ENCODE results near the gene TBC1D2B.

Gene TBC1D2B

GRCh38 chr15:78052001-78052401 is 25.5 kb downstream of the TBC1D2B start:
- TF ChIP-seq, protein P1, sequence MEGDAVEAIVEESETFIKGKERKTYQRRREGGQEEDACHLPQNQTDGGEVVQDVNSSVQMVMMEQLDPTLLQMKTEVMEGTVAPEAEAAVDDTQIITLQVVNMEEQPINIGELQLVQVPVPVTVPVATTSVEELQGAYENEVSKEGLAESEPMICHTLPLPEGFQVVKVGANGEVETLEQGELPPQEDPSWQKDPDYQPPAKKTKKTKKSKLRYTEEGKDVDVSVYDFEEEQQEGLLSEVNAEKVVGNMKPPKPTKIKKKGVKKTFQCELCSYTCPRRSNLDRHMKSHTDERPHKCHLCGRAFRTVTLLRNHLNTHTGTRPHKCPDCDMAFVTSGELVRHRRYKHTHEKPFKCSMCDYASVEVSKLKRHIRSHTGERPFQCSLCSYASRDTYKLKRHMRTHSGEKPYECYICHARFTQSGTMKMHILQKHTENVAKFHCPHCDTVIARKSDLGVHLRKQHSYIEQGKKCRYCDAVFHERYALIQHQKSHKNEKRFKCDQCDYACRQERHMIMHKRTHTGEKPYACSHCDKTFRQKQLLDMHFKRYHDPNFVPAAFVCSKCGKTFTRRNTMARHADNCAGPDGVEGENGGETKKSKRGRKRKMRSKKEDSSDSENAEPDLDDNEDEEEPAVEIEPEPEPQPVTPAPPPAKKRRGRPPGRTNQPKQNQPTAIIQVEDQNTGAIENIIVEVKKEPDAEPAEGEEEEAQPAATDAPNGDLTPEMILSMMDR (IDR thresholded peaks at IDR 0.05; ENCODE audit: borderline replicate concordance, insufficient read depth, low read depth, low read length), result no peak
- H3K4me3 ChIP-seq (ENCODE audit: low read depth, low read length), result no peak overlapping the region

GRCh38 chr15:78051596-78051995 is 25.9 kb downstream of the TBC1D2B start:
- TF ChIP-seq, protein P1 (IDR thresholded peaks at IDR 0.05; ENCODE audit: borderline replicate concordance, insufficient read depth, low read depth, low read length), result no peak
- no peak overlapping the region for H3K4me3 ChIP-seq (ENCODE audit: low read depth, low read length)

DNA sequence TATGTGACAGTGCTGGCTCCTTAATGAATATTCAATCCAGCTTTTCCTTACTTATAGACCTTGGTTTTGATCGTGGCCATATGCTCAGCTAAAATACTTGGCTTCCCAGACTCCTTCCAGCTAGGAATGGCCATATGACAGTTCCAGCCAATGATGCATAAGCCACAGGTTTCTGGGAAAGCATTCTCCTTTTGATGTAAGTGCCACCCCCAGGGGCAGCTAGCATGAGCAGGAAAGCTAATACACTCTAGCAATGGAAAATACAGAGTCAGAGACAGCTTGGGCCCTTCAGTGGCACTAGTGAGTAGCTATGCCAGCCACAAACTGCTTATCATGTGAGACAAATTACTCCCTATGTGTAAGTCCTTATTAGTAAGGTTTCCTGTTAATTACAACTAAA is 26.7 kb downstream of the TBC1D2B start:
- no peak overlapping the region for H3K4me3 ChIP-seq (ENCODE audit: low read depth, low read length)
- TF ChIP-seq, protein P1 (IDR thresholded peaks at IDR 0.05; ENCODE audit: borderline replicate concordance, insufficient read depth, low read depth, low read length), result no peak

DNA sequence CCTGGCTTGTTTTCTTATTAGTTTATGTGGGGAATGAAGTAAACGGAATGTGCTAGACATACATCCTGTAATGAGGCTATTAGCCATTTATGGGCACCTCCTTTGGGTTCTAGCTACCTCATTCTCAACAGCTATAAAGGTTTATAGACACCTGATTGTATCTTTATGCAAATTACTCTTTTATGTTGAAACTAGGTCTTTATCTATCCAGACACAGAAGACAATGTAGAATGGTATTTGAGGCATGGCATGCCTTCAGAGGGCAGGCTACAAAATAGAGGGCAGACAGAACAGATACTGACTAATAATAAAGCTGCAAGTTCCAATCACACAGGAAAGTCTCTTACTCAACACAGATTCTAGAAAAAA is 27.1 kb downstream of the TBC1D2B start:
- TF ChIP-seq, protein P1 (IDR thresholded peaks at IDR 0.05; ENCODE audit: borderline replicate concordance, insufficient read depth, low read depth, low read length), result no peak
- H3K4me3 ChIP-seq (ENCODE audit: low read depth, low read length), result no peak overlapping the region

DNA sequence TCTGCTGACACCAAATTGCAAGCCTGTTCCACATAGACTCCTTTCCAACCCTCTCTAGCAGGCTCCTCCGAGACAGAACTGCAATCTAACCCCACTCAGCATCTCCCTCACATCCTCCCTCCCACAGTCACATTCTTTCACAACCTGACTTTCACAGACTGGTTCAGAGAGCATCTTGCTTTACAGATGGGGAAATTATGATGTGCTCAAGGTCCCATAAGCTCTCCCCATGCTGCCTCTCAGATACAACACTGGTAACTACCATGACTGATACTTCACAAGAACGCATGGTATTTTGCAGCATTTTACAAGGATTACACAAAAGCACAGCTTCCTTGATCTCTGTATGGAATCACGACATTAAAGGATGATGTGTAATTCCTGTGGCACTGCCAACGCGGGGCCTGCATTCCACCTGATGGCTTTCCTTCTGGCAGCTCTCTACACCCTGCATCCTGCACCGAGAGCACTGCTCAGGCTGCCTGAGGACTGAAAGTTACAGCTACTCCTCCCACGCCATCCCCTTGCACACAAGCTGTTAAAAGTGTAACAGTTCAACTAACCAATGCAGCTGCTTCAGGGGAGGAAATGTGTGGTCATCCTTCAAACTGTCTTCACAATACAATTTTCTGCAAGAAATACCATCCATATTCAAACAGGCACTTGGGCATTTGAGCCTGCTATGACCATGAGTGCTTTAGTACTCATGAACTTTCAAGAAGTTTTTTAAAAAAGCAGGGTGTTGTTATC is 27.6 kb downstream of the TBC1D2B start:
- TF ChIP-seq, protein P1 (IDR thresholded peaks at IDR 0.05; ENCODE audit: borderline replicate concordance, insufficient read depth, low read depth, low read length), result no peak
- H3K4me3 ChIP-seq (ENCODE audit: low read depth, low read length), result no peak overlapping the region

DNA sequence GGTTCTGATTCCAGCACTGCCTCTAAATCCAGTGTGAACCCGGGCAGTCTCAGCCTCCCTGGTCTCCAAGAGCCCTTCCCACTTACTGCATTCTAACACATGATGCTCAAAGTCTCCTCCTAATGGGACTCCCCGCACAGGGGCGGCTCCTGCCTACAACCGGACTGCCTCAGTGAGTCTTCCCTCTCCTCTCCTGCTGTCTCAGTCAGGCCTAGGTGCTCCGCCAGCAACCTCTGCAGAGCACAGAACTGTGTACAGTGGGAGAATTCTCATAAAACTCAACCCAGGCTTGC is 28.9 kb downstream of the TBC1D2B start:
- TF ChIP-seq, protein P1 (IDR thresholded peaks at IDR 0.05; ENCODE audit: borderline replicate concordance, insufficient read depth, low read depth, low read length), result no peak
- H3K4me3 ChIP-seq (ENCODE audit: low read depth, low read length), result no peak overlapping the region

DNA sequence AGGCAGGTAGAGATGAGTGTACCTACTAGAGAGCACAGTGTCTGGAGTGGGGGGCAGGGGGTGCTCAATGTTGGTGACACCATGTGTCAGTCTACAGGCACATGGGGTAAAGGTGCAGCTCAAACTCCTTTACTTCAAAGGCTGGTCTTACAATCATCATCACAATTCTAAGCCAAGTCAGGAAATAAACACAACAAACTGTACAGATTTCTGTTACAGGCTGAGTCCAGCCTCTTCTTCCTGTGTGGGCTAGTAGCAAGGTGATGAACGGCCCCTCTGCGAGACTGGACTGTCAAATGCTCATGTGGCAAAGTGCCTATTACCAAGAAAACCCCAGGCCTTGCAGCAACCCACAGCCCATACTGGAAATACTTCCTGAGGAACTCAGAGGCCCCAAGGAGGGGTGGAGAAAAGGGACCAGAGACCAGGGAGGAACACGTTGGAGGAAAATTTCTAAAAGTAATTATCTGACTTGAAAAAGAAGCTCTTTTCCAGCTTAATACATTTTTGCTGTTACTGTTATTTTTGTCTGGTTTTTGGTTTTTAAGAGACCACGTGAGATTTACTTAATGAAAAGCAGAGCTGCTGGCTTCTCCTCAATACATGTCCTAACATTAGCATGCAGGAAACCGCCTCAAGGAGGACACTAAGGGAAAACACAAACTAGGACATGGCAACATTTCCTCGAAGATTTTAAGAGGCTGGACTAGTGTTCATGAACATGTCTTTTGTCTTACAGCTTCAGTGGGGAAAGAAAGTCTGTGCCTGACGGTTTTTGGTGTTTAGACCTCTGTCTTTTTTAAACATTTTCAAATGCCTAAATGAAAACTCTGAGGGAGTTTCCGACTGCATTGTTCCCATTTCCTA is 29.5 kb downstream of the TBC1D2B start:
- TF ChIP-seq, protein P1 (IDR thresholded peaks at IDR 0.05; ENCODE audit: borderline replicate concordance, insufficient read depth, low read depth, low read length), result no peak
- H3K4me3 ChIP-seq (ENCODE audit: low read depth, low read length), result no peak overlapping the region
